Transverse colon (tissue), 4 donors: ENCODE results near the gene OR5P2. TPM values are rescaled to one million over a fixed set of nuclear protein-coding genes. Genes with fewer than 3 reads are reported as not detected.
"Not testable (repeated sequence)": the region's sequence is repeated elsewhere in the genome, so short reads cannot be mapped to it uniquely, and the experiment has no call there.

Source experiments
- DNase-seq: peaks from one replicate; pipeline ENCODE4 v3.0.0-alpha.2; 2019
- H3K27ac ChIP-seq, 4 donors: fragments of 200-600 bp; sonication (generic); 2 replicates each; pipeline ENCODE4 v1.5.1; 2016 to 2018; ENCODE audit warnings: inconsistent platforms in 4 of 4
- H3K27me3 ChIP-seq: fragments of 200-600 bp; sonication (generic); 2 replicates; pipeline ENCODE4 v1.5.1; 2017; ENCODE audit warnings: inconsistent platforms
- H3K36me3 ChIP-seq, 4 donors: fragments of 200-600 bp; sonication (generic); 2 replicates each; pipeline ENCODE4 v1.5.1; 2017 to 2019; ENCODE audit warnings: inconsistent platforms in 4 of 4
- H3K4me1 ChIP-seq, 4 donors: fragments of 200-600 bp; sonication (generic); 2 replicates each; pipeline ENCODE4 v1.5.1; 2017 to 2020; ENCODE audit warnings: inconsistent platforms in 4 of 4
- H3K4me3 ChIP-seq, 4 donors: fragments of 200-600 bp; sonication (generic); 1 replicate in 1 of 4; 2 replicates in 3 of 4; pipeline versions ENCODE4 v1.5.1 to v1.6.1; 2017 to 2019; ENCODE audit warnings: inconsistent platforms in 4 of 4
- H3K9me3 ChIP-seq, 2 donors: fragments of 200-600 bp; sonication (generic); 2 replicates each; pipeline ENCODE4 v1.5.1; 2017 to 2019; ENCODE audit warnings: inconsistent platforms in 2 of 2
- CTCF ChIP-seq, 5 experiments: fragments of 200-600 bp in 3 of 5; fragments of 450-650 bp in 2 of 5; sonication (generic) in 3 of 5; IDR thresholded peaks; 1 replicate in 2 of 5; 2 replicates in 3 of 5; pipeline ENCODE4 v1.5.1; 2016 to 2017; ENCODE audit warnings: antibody characterized with exemption in 5 of 5, inconsistent platforms in 3 of 5, mild to moderate bottlenecking in 2 of 5, moderate library complexity in 1 of 5
- EP300 ChIP-seq: sonication (generic); formaldehyde crosslinking; IDR thresholded peaks from one replicate; pipeline ENCODE4 v1.6.1; 2017; ENCODE audit warnings: antibody characterized with exemption, low read depth
- POLR2A ChIP-seq: fragments of 450-650 bp; IDR thresholded peaks from one replicate; pipeline ENCODE4 v1.6.1; 2016; ENCODE audit warnings: antibody characterized with exemption, mild to moderate bottlenecking, moderate library complexity
- POLR2AphosphoS5 ChIP-seq, 3 donors: sonication (generic); formaldehyde crosslinking; IDR thresholded peaks; one replicate each; pipeline ENCODE4 v1.6.1; 2016; ENCODE audit warnings: antibody characterized with exemption in 3 of 3
- WGBS, 2 donors: methylation state at CpG; one replicate each; pipeline ENCODE4 v1.1.5; 2018; ENCODE audit warnings: low coverage in 1 of 2; 5-methylcytosine and 5-hydroxymethylcytosine counted together
- in situ Hi-C, 4 donors: fragments of 200-750 bp; cut with MboI; loops; one replicate each; pipeline versions ENCODE4 v1.15.0 to v1.15.1; 2017; ENCODE audit warnings: low sequenced_read_pairs in 3 of 4, low pct_ligation_motif_present in 1 of 4, low pct_unique_long_range_greater_than_20kb in 1 of 4
- intact Hi-C: fragments of 100-400 bp; cut with DNase I; formaldehyde crosslinking; loops from one replicate; pipeline ENCODE4 v1.15.1; 2023; ENCODE audit warnings: low total_unique reads
- total RNA-seq, 4 donors: library from RNA; depleted of rRNA; stranded (reverse); fragments of >200 nt; gene quantifications; one replicate each; pipeline ENCODE4 v1.1.0, GENCODE V29; 2016

The OR5P2 gene
- total RNA-seq, 4 donors from 2014 or later, result not detected

GRCh38 chr11:7793233-7793632, 3.5 kb downstream of the OR5P2 start:
- 17% methylated on average over 1 of the region's 1 CpG; no CpG with 5 or more reads in 1 of the 2 donors for WGBS, 2 donors
- H3K36me3 ChIP-seq, result no peaks in the 10 kb centered on the region
- no peak overlapping the region for H3K4me3 ChIP-seq
- H3K9me3 ChIP-seq, result no peaks in the 10 kb centered on the region
- no peak overlapping the region for H3K27ac ChIP-seq
- no peaks in the 10 kb centered on the region for H3K27me3 ChIP-seq
- TF ChIP-seq POLR2AphosphoS5 (IDR thresholded peaks at IDR 0.05) (no peak), EP300 (no peak), CTCF (IDR thresholded peaks at IDR 0.05) (no peak)
- no peaks in the 10 kb centered on the region for H3K4me1 ChIP-seq
- in situ Hi-C loops (no loop called here), intact Hi-C loops (no loop called here)
- no peak for DNase-seq

GRCh38 chr11:7787239-7787638, 9.5 kb downstream of the OR5P2 start:
- Histone ChIP-seq H3K36me3 (no peaks in the 10 kb centered on the region), H3K4me1 (no peaks in the 10 kb centered on the region), H3K27me3 (no peaks in the 10 kb centered on the region), H3K9me3 (no peaks in the 10 kb centered on the region), H3K4me3 (no peak overlapping the region), H3K27ac (no peak overlapping the region)
- WGBS, 2 donors, result 77 to 81% methylated on average over 6 of the region's 6 CpGs
- in situ Hi-C loops, result no loop called here
- intact Hi-C loops, result no loop called here
- DNase-seq, result no peak
- TF ChIP-seq EP300 (no peak), POLR2AphosphoS5 (IDR thresholded peaks at IDR 0.05) (no peak)

- no peak for DNase-seq
- Histone ChIP-seq H3K4me3 (no peak overlapping the region), H3K4me1 (no peaks in the 10 kb centered on the region), H3K9me3 (no peaks in the 10 kb centered on the region), H3K27ac (no peak overlapping the region), H3K27me3 (no peaks in the 10 kb centered on the region), H3K36me3 (no peaks in the 10 kb centered on the region)
- TF ChIP-seq EP300 (no peak), CTCF (IDR thresholded peaks at IDR 0.05) (no peak), POLR2AphosphoS5 (IDR thresholded peaks at IDR 0.05) (no peak), POLR2A (no peak)
- intact Hi-C loops (no loop called here), in situ Hi-C loops (no loop called here)
- 44 to 47% methylated on average over 3 of the region's 3 CpGs for WGBS, 2 donors
These were observed 21.1 kb downstream of the OR5P2 start for GRCh38 chr11:7775689-7776088.

- H3K27ac ChIP-seq, intact Hi-C loops, H3K9me3 ChIP-seq, H3K36me3 ChIP-seq, H3K27me3 ChIP-seq, in situ Hi-C loops, H3K4me1 ChIP-seq, DNase-seq, H3K4me3 ChIP-seq: not testable (repeated sequence)
- 68 to 70% methylated on average over 2 to 10 of the region's 10 CpGs for WGBS, 2 donors
These were observed 32.4 kb downstream of the OR5P2 start for GRCh38 chr11:7764301-7764700.

- Histone ChIP-seq H3K27ac (no peak overlapping the region), H3K36me3 (no peaks in the 10 kb centered on the region), H3K27me3 (no peaks in the 10 kb centered on the region), H3K9me3 (no peaks in the 10 kb centered on the region), H3K4me3 (no peak overlapping the region), H3K4me1 (no peaks in the 10 kb centered on the region)
- no peak for DNase-seq
- intact Hi-C loops, result no loop called here
- TF ChIP-seq EP300, result no peak
- TF ChIP-seq POLR2A, result no peak
- TF ChIP-seq POLR2AphosphoS5 (IDR thresholded peaks at IDR 0.05), result no peak
- TF ChIP-seq CTCF (IDR thresholded peaks at IDR 0.05), result no peak
- in situ Hi-C loops, result no loop called here
- WGBS, 2 donors, result 68 to 75% methylated on average over 2 of the region's 2 CpGs
These were observed 37.7 kb downstream of the OR5P2 start for GRCh38 chr11:7759010-7759409.
